K562 (cell line): ENCODE measurements around the gene GGTLC3.
"Not testable (repeated sequence)": the region's sequence is repeated elsewhere in the genome, so short reads cannot be mapped to it uniquely, and the experiment has no call there.

Source experiments
- BHLHE40 ChIP-seq: IDR thresholded peaks from 2 replicates; pipeline ENCODE4 v1.6.1; 2011; ENCODE audit warnings: low read length, improper control_type of control experiment
- CTCF ChIP-seq, 3 experiments: IDR thresholded peaks in 2 of 3; conservative IDR thresholded peaks in 1 of 3; 2 replicates each; pipeline ENCODE4 v1.5.1; 2011 to 2012; ENCODE audit warnings: low read length in 3 of 3, mild to moderate bottlenecking in 3 of 3, control low read depth in 2 of 3, improper control_type of control experiment in 1 of 3, inconsistent platforms in 1 of 3, low read depth in 1 of 3, mixed read lengths in 1 of 3, moderate library complexity in 1 of 3; ENCODE audit not compliant: insufficient read depth in 2 of 3
- HSF4 ChIP-seq: fragments of 250-450 bp; sonication (Bioruptor Pico); IDR thresholded peaks from 2 replicates; pipeline ENCODE4 v2.1.2; 2022; ENCODE audit warnings: mild to moderate bottlenecking, moderate library complexity, borderline replicate concordance
- JUNB ChIP-seq: fragments of 450-650 bp; formaldehyde crosslinking; conservative IDR thresholded peaks from 2 replicates; pipeline ENCODE4 v1.4.0; 2020; ENCODE audit warnings: mild to moderate bottlenecking
- LCOR ChIP-seq: sonication (generic); formaldehyde crosslinking; IDR thresholded peaks from 2 replicates; pipeline ENCODE4 v1.8.0; 2022; ENCODE audit warnings: mild to moderate bottlenecking, missing genetic modification reagents
- NCOA2 ChIP-seq, 2 experiments: fragments of 450-650 bp; IDR thresholded peaks; 2 replicates each; pipeline ENCODE4 v1.6.1; 2018; ENCODE audit warnings: mild to moderate bottlenecking in 2 of 2, moderate library complexity in 1 of 2; ENCODE audit not compliant: partially characterized antibody in 2 of 2
- RFX5 ChIP-seq: IDR thresholded peaks from 2 replicates; pipeline ENCODE4 v1.6.1; 2011; ENCODE audit warnings: low read depth, mild to moderate bottlenecking, improper control_type of control experiment, low read length
- SAFB2 ChIP-seq: fragments of 200-400 bp; formaldehyde crosslinking; IDR thresholded peaks from 2 replicates; pipeline ENCODE4 v1.6.1; 2018; ENCODE audit warnings: borderline replicate concordance, low read length, low read depth, moderate library complexity; ENCODE audit not compliant: severe bottlenecking
- WHSC1 ChIP-seq: IDR thresholded peaks from one replicate; pipeline ENCODE4 v1.6.1; 2012; ENCODE audit warnings: low read length, control low read depth, inconsistent platforms
- ZBTB33 ChIP-seq: sonication (generic); formaldehyde crosslinking; IDR thresholded peaks from 2 replicates; pipeline ENCODE4 v1.8.1; 2023; ENCODE audit warnings: mild to moderate bottlenecking, missing genetic modification reagents
- ZNF239 ChIP-seq: fragments of 250-450 bp; sonication (Bioruptor Pico); IDR thresholded peaks from 2 replicates; pipeline ENCODE4 v1.4.0; 2020; ENCODE audit warnings: mild to moderate bottlenecking
- TF ChIP-seq, protein P1 (sequence below): sonication (generic); formaldehyde crosslinking; IDR thresholded peaks from 2 replicates; pipeline ENCODE4 v1.9.0; 2022; ENCODE audit warnings: mild to moderate bottlenecking, missing genetic modification reagents
- TF ChIP-seq, protein P2 (sequence below), 2 experiments: fragments of 450-650 bp; formaldehyde crosslinking in 1 of 2; IDR thresholded peaks; 2 replicates each; pipeline versions ENCODE4 v1.4.0 to v1.6.1; 2014 to 2020; ENCODE audit warnings: mild to moderate bottlenecking in 2 of 2, borderline replicate concordance in 1 of 2, low read depth in 1 of 2

GRCh38 chr22:18549458-18550179 is 31.7 kb upstream of the GGTLC3 start:
- not testable (repeated sequence) for TF ChIP-seq ZBTB33 (CRISPR knock-in tag); SAFB2; HSF4 (CRISPR knock-in tag); RFX5; LCOR (CRISPR knock-in tag); CTCF (IDR thresholded peaks at IDR 0.05 in 2 of 3, conservative IDR thresholded peaks at IDR 0.05 in 1 of 3; ENCODE audit: insufficient read depth in 2 of 3, low read depth in 1 of 3, low read length in 3 of 3); ZNF239; NCOA2 (IDR thresholded peaks at IDR 0.05; ENCODE audit: partially characterized antibody in 2 of 2); BHLHE40; JUNB (CRISPR knock-in tag); WHSC1
- TF ChIP-seq, protein P1, sequence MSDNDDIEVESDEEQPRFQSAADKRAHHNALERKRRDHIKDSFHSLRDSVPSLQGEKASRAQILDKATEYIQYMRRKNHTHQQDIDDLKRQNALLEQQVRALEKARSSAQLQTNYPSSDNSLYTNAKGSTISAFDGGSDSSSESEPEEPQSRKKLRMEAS (CRISPR knock-in tag) = not testable (repeated sequence)
- TF ChIP-seq, protein P2, sequence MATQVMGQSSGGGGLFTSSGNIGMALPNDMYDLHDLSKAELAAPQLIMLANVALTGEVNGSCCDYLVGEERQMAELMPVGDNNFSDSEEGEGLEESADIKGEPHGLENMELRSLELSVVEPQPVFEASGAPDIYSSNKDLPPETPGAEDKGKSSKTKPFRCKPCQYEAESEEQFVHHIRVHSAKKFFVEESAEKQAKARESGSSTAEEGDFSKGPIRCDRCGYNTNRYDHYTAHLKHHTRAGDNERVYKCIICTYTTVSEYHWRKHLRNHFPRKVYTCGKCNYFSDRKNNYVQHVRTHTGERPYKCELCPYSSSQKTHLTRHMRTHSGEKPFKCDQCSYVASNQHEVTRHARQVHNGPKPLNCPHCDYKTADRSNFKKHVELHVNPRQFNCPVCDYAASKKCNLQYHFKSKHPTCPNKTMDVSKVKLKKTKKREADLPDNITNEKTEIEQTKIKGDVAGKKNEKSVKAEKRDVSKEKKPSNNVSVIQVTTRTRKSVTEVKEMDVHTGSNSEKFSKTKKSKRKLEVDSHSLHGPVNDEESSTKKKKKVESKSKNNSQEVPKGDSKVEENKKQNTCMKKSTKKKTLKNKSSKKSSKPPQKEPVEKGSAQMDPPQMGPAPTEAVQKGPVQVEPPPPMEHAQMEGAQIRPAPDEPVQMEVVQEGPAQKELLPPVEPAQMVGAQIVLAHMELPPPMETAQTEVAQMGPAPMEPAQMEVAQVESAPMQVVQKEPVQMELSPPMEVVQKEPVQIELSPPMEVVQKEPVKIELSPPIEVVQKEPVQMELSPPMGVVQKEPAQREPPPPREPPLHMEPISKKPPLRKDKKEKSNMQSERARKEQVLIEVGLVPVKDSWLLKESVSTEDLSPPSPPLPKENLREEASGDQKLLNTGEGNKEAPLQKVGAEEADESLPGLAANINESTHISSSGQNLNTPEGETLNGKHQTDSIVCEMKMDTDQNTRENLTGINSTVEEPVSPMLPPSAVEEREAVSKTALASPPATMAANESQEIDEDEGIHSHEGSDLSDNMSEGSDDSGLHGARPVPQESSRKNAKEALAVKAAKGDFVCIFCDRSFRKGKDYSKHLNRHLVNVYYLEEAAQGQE (IDR thresholded peaks at IDR 0.05; ENCODE audit: borderline replicate concordance) = not testable (repeated sequence)
- TF ChIP-seq, protein P2 (CRISPR knock-in tag; IDR thresholded peaks at IDR 0.05; ENCODE audit: low read depth) = not testable (repeated sequence)
